ENCODE data around the gene PRKCZ. TPM values are rescaled to one million over a fixed set of nuclear protein-coding genes. Genes with fewer than 3 reads are reported as not detected.

Gene PRKCZ
- total and polyA plus RNA-seq, 2 of the 4 experiments (the other 2 are of a cell fraction): 2.0 to 3.5 TPM

GRCh38 chr1:2181752-2182151, 131.5 kb downstream of the PRKCZ start:
- Histone ChIP-seq H2BK20ac (ENCODE audit: low read depth, low read length) (no peak overlapping the region), H3K79me1 (ENCODE audit: low read depth in 1 of 2, low read length in 2 of 2) (no peaks in the 10 kb centered on the region; a peak in 1 of 4 replicates), H3K4me3 (ENCODE audit: insufficient read depth, low read depth, low read length) (no peak overlapping the region), H2BK15ac (ENCODE audit: low read depth, low read length) (no peak overlapping the region), H3K23ac (ENCODE audit: low read depth, low read length) (no peak overlapping the region), H2BK120ac (ENCODE audit: low read depth, low read length) (no peak overlapping the region), H3K14ac (replicated peaks; ENCODE audit: low read depth, low read length) (no peak overlapping the region), H3K18ac (ENCODE audit: low read depth, low read length) (no peak overlapping the region), H3K36me3 (ENCODE audit: control insufficient read depth, insufficient read depth, low read length) (peaks cover 9% of the 10 kb centered on the region; the same call in 1 of the 2 replicates), H2AK5ac (ENCODE audit: low read depth, low read length) (no peak overlapping the region), H2AK9ac (replicated peaks; ENCODE audit: low read depth, low read length, poor library complexity) (no peak overlapping the region), H3K27me3 (ENCODE audit: control insufficient read depth, insufficient read depth, low read length) (no peaks in the 10 kb centered on the region), H4K20me1 (ENCODE audit: insufficient read depth, low read length) (no peaks in the 10 kb centered on the region), H3K4me1 (ENCODE audit: control insufficient read depth, insufficient read depth, low read length) (no peaks in the 10 kb centered on the region), H2AFZ (replicated peaks; ENCODE audit: low read length, poor library complexity) (no peak overlapping the region), H3K27ac (ENCODE audit: insufficient read depth, low read length) (no peak overlapping the region), H3K9me3 (ENCODE audit: control insufficient read depth, insufficient read depth, low read length) (no peaks in the 10 kb centered on the region), H3K56ac (ENCODE audit: extremely low read depth, insufficient read depth, low read length) (no peak overlapping the region), H4K5ac (ENCODE audit: low read depth, low read length) (no peak overlapping the region), H2BK5ac (ENCODE audit: low read depth, low read length, poor library complexity, severe bottlenecking) (no peak overlapping the region), H4K91ac (ENCODE audit: insufficient read depth, low read depth, low read length) (no peak overlapping the region), H3K4me2 (ENCODE audit: low read depth, low read length) (no peak overlapping the region), H4K8ac (ENCODE audit: low read depth in 2 of 2, low read length in 2 of 2) (no peak overlapping the region), H3K9ac (ENCODE audit: low read depth, low read length) (no peak overlapping the region), H3K9me1 (ENCODE audit: insufficient read depth, low read length) (no peaks in the 10 kb centered on the region), H3K4ac (ENCODE audit: low read depth, low read length) (no peak overlapping the region)
- ATAC-seq (ENCODE audit: low read depth) (no peak), DNase-seq (no peak)
- BruUV-seq (replicated peaks): no TSS peak
- ChIA-PET CTCF (no interaction called here), POLR2A (ENCODE audit: unreplicated experiment) (no interaction called here)
- in situ Hi-C loops (cut with MboI; ENCODE audit: low sequenced_read_pairs) (loop anchor here (25.0 kb wide), 1 partner anchor 356 kb away; the partner anchor contains the start of genes HES5 and PANK4), dilution Hi-C loops (cut with HindIII; ENCODE audit: low sequenced_read_pairs, unreplicated experiment) (no loop called here), intact Hi-C loops (cut with micrococcal nuclease) (no loop called here)
- no peak for TF ChIP-seq RCOR1 (IDR thresholded peaks at IDR 0.05; ENCODE audit: insufficient replicate concordance, low read length)
- TF ChIP-seq MXI1 (IDR thresholded peaks at IDR 0.05; ENCODE audit: borderline replicate concordance, low read depth, low read length): no peak
- no peak for TF ChIP-seq NFE2L2 (IDR thresholded peaks at IDR 0.05; ENCODE audit: low read depth, low read length)
- no peak for TF ChIP-seq CEBPB (IDR thresholded peaks at IDR 0.05; ENCODE audit: low read depth, low read length)
- TF ChIP-seq FOS (IDR thresholded peaks at IDR 0.05; ENCODE audit: low read depth, low read length): no peak
- TF ChIP-seq MAFK (IDR thresholded peaks at IDR 0.05; ENCODE audit: low read depth, low read length): no peak
- no peak for TF ChIP-seq RFX5 (IDR thresholded peaks at IDR 0.05; ENCODE audit: low read depth, low read length)
- no peak for TF ChIP-seq CTCF (conservative IDR thresholded peaks at IDR 0.05; ENCODE audit: low read depth, low read length)
- 91% methylated on average over 7 of the region's 11 CpGs; no CpG with 5 or more reads in 1 of the 2 experiments for WGBS, 2 experiments (ENCODE audit: extremely low coverage in 2 of 2, insufficient read length in 1 of 2)
